LNCaP clone FGC (cell line): ENCODE results near the gene TFAP2D.
A peak's percentile ranks its signal among the peaks of the same experiment; 100 is the strongest.

Experiments
- DNase-seq: peaks from one replicate; pipeline ENCODE4 v3.0.0-alpha.2; 2011; ENCODE audit warnings: low read depth
- H3K4me3 ChIP-seq: 2 replicates; pipeline ENCODE4 v1.5.1; 2011; ENCODE audit warnings: mild to moderate bottlenecking, low read depth, low read length, control low read depth
- TF ChIP-seq, protein P1 (sequence below): IDR thresholded peaks from 2 replicates; pipeline ENCODE4 v1.5.1; 2012; ENCODE audit warnings: mild to moderate bottlenecking; ENCODE audit not compliant: control insufficient read depth, insufficient read depth; ENCODE audit errors: extremely low read depth

Gene TFAP2D

DNA sequence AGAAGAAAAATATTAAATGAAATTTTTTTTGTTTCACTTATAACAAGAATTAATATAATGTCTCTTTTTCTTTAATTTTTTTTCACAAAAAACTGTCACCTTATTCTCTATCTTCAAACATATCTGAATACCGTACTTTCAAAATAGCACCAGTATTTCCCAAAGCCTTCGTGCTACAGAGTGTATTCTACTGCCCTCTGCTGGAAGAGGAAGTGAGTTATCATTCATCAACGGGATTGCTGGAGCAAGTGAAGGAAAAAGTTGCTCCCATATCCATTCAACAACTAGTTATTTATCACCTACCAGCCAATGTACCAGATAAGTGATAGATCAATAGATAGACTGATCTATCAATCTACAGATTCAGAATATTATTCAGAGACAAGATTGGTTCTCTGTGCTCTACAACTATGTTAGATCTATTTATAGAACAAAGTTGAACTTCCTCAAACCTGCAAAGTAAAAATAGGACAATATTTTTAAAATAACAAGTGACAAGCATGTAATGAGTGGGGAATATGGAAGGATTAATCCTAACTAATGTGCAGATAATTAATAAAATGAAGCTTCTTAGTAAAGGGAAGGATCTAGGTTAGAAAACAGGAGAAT, 78.7 kb downstream of the TFAP2D start:
- H3K4me3 ChIP-seq, result no peak overlapping the region
- no peak for DNase-seq
- TF ChIP-seq, protein P1, sequence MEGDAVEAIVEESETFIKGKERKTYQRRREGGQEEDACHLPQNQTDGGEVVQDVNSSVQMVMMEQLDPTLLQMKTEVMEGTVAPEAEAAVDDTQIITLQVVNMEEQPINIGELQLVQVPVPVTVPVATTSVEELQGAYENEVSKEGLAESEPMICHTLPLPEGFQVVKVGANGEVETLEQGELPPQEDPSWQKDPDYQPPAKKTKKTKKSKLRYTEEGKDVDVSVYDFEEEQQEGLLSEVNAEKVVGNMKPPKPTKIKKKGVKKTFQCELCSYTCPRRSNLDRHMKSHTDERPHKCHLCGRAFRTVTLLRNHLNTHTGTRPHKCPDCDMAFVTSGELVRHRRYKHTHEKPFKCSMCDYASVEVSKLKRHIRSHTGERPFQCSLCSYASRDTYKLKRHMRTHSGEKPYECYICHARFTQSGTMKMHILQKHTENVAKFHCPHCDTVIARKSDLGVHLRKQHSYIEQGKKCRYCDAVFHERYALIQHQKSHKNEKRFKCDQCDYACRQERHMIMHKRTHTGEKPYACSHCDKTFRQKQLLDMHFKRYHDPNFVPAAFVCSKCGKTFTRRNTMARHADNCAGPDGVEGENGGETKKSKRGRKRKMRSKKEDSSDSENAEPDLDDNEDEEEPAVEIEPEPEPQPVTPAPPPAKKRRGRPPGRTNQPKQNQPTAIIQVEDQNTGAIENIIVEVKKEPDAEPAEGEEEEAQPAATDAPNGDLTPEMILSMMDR, result peak; percentile 79

DNA sequence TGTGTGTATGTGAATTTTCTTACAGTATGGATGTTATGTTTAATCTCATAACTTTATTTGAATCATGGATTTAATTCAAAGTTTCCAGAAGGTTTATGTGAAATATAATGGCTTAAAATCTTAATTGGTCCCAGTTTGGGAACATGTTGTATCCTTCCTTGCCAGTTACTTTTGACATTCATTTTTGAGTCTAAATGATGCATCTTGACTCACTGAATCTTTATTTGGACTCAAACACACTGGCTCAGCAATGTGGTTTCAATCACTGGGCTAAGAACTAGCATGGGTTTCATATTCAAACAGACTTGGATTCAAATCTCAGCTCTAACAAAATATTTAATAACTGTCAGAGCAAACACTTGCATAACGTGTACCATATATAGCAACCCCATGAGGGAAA, 79.4 kb downstream of the TFAP2D start:
- no peak for DNase-seq
- TF ChIP-seq, protein P1, result no peak
- H3K4me3 ChIP-seq, result no peak overlapping the region

DNA sequence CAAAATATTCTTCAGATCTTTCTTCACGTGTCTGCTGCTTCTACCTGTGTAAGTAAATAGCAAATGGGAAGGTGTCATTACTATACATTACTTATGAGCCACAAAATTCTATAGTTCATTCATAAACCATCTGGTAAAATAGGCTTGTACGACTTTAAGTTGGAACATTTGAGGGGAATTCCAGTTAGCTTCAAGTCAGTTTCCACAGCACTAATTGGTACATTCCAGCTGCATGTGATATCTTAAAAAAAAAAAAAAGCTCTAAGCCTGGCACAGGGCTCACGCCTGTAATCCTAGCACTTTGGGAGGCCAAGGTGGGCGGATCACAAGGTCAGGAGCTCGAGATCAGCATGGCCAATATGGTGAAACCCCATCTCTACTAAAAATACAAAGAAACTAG, 82.2 kb downstream of the TFAP2D start:
- no peak overlapping the region for H3K4me3 ChIP-seq
- TF ChIP-seq, protein P1, result no peak
- no peak for DNase-seq

DNA sequence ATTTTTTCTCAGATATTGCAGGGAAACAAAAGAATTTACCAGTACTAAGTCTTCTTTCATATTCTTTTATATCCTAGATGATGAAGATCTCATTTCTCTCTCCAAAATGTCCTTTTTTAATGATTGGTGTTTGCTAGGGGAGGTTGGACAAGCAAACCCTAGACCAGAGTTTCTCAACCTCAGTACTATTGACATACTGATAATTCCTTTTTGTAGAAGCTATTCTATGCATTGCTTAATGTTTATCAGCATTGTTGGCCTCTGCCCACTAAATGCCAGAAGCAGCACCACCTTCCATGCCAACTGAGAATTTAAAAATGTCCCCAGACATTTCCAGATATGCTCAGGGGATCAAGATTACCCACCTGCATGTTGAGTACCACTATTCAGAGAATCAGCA, 91.0 kb downstream of the TFAP2D start:
- DNase-seq, result no peak
- TF ChIP-seq, protein P1, result no peak
- H3K4me3 ChIP-seq, result no peak overlapping the region

DNA sequence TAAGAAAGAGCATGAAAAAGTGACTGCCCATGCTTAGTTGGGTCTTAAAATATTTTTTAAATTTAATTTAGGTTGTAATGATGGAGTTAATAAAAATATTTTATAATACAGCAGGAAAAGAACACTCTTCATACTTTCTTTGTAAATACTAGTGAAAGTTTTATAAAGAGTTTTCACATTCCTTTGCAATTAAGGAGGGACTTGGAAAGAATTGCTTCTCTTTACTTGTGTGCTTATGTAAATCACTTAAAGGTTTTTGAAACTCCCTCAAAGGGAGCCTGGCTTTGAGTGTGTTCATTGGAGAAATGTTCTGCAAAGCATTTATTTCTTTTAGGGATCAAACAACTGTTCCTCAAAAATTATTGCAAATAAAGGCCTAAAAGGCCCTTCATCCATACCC, 93.7 kb downstream of the TFAP2D start:
- no peak overlapping the region for H3K4me3 ChIP-seq
- no peak for DNase-seq
- TF ChIP-seq, protein P1, result no peak

DNA sequence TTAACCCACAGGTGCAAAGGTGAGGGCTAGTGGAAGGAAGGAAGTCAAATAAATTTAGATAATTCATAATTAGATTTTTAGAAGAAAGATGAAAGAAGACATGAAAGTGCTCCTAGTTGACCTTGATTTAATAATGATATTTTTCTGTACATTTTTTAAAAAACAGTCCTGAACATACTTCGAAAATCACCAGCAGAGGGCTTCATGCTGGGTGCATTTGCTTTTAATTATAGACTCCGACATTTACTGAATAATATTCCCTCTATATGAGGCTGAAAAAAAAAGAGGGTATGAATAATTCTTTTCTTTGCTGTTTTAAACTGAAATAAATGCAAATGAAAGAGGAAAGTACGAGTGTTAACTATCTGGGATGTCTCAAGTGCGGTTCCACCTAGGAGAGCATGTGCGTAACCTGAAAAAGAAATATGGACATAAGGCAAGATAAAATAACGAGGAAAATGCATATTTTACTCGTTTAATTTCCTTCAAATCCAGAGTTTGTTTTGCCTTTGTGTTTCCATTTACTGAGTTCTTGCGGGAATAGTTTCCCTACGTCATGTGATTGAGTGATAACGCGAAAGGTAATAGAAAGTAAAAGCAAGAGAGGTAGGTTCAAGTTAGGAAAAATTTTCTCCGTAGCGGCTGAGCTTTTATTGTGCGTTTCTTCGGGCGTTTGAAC, 102.2 kb downstream of the TFAP2D start:
- DNase-seq, result no peak
- H3K4me3 ChIP-seq, result peak overlapping the region; percentile 61
- TF ChIP-seq, protein P1, result peak; percentile 50

DNA sequence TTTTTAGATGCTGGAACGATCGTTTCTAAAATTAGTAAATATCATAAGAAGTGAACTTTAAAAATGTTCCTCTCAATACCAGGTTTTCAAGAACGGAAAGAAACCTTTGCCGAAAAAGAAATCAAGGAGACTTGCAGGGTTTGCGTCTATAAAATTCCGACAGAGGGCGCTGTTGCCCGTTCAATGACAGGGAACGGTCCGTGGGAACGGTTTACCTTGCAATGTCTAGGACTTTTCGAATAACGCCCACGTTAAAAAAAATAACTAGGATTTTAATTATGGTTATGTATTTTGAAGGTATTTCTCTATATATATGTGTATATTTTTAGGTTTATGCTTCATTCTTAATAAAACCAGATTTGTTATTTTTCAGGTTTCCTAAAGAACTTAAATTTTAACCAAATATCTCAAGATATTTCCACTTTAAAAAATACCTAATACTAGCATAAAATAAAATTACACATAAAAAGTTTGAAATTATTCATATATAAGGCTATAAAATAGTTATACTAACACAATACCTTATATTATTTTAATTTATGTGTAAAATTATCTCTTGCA, 102.9 kb downstream of the TFAP2D start:
- peak overlapping the region; percentile 61 for H3K4me3 ChIP-seq
- TF ChIP-seq, protein P1, result peak; percentile 61
- peak; percentile 52 for DNase-seq
